IPS-20b (cell line): ENCODE measurements around the gene SAMD4A.

Experiments used
- H3K27ac ChIP-seq: one replicate; pipeline ENCODE4 v1.5.1; 2013; ENCODE audit warnings: low read length
- H3K27me3 ChIP-seq: 2 replicates; pipeline ENCODE4 v1.6.1; 2013; ENCODE audit warnings: mild to moderate bottlenecking, low read length, inconsistent platforms; ENCODE audit not compliant: insufficient read depth
- H3K36me3 ChIP-seq: 2 replicates; pipeline ENCODE4 v1.6.1; 2013; ENCODE audit warnings: low read depth, mild to moderate bottlenecking, inconsistent platforms, low read length, moderate library complexity; ENCODE audit not compliant: insufficient read depth
- H3K4me1 ChIP-seq: 2 replicates; pipeline ENCODE4 v1.6.1; 2013; ENCODE audit warnings: mild to moderate bottlenecking, control low read depth, inconsistent platforms, low read length, moderate library complexity; ENCODE audit not compliant: insufficient read depth
- H3K4me3 ChIP-seq: 2 replicates; pipeline ENCODE4 v1.5.1; 2013; ENCODE audit warnings: mild to moderate bottlenecking, low read length, inconsistent platforms
- H3K9ac ChIP-seq: 2 replicates; pipeline ENCODE4 v1.6.1; 2013; ENCODE audit warnings: low read depth, mild to moderate bottlenecking, inconsistent platforms, low read length, moderate library complexity
- H3K9me3 ChIP-seq: 2 replicates; pipeline ENCODE4 v1.6.1; 2013; ENCODE audit warnings: mild to moderate bottlenecking, low read depth, low read length, inconsistent platforms; ENCODE audit not compliant: insufficient read depth

Gene SAMD4A

DNA sequence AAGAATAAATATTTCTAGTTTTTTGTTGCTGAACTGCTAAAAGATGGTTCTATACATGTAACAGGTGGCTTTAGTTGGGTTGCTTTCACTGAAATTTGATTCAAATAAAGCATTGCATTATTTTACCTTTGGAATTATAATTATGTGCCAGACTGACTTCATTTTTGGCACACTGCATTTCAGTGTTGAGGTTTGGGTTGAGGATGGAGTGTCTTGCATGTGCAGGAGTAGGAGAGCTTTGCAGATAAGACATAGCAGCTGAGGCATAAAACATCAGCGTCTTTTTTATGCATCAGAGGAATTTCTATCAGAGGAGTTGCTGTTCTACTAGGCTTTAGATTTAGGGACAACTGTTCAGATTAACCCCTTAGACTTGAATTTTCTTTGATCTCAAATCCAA lies 17.2 kb downstream of the SAMD4A start:
- H3K27ac ChIP-seq: no peak overlapping the region
- no peaks in the 10 kb centered on the region for H3K27me3 ChIP-seq
- H3K9me3 ChIP-seq: no peaks in the 10 kb centered on the region
- no peaks in the 10 kb centered on the region for H3K36me3 ChIP-seq
- no peak overlapping the region for H3K4me3 ChIP-seq
- H3K9ac ChIP-seq: no peak overlapping the region
- no peaks in the 10 kb centered on the region for H3K4me1 ChIP-seq

DNA sequence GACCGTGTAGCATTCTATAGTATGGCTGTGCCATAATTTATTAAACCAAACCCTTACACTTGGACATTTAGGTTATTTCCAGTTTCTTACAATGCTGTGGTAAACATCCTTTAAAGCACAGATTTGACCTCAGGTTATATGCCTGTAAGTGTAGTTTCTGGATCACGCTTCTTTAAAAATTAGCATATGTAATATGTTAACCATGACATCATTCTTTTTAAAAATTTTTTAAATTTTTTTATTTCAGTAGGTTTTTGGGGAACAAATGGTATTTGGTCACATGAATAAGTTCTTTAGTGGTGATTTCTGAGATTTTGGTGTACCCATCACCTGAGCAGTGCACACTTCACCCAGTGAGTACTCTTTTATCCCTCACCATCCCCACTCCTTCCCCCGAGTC lies 18.3 kb downstream of the SAMD4A start:
- Histone ChIP-seq H3K4me1 (no peaks in the 10 kb centered on the region), H3K27ac (no peak overlapping the region), H3K36me3 (no peaks in the 10 kb centered on the region), H3K9me3 (no peaks in the 10 kb centered on the region), H3K9ac (no peak overlapping the region), H3K4me3 (no peak overlapping the region), H3K27me3 (no peaks in the 10 kb centered on the region)

DNA sequence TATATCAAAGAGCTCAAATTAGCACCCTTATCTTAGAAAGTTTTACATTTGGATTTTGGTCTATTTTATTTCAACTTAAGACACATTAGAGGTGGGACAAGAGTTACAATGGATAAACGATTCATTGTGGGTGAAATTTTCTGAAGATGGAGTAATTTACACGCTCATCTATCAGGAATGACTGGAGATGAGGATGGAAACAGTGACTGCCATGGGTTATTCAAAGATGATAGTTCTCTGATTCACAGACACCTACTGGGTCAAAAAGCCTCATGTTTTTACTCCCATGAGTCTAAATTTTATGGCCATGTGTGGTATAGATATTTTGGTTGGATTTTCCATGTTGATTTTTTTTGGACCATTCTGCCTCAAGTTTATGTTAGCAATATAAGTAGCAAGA lies 22.1 kb downstream of the SAMD4A start:
- Histone ChIP-seq H3K4me1 (0 out of 2 replicates have a peak, but pooled peaks cover 3% of the 10 kb centered on the region), H3K9ac (no peak overlapping the region), H3K9me3 (no peaks in the 10 kb centered on the region), H3K4me3 (no peak overlapping the region), H3K36me3 (no peaks in the 10 kb centered on the region), H3K27ac (no peak overlapping the region), H3K27me3 (no peaks in the 10 kb centered on the region)

DNA sequence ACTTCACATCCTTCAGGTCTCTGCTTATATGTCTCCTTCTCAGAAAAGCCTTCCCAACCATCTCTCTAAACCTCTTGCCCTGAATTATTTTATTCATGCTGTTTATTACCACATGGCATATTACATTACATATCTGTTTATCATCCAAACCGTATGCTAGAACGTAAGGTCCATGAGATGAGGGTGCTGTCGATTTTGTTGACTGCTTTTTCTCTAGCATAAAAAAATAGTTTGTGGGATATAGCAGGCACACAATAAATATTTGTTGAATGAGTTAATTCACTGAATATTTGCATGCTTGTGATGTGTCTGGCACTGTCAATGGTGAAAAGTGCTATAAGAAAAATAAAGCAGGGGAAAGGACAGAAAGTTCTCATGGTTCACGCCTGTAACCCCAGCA lies 22.9 kb downstream of the SAMD4A start:
- H3K9me3 ChIP-seq: no peaks in the 10 kb centered on the region
- no peaks in the 10 kb centered on the region for H3K27me3 ChIP-seq
- 0 out of 2 replicates have a peak, but pooled peaks cover 3% of the 10 kb centered on the region for H3K4me1 ChIP-seq
- H3K36me3 ChIP-seq: no peaks in the 10 kb centered on the region
- no peak overlapping the region for H3K4me3 ChIP-seq
- no peak overlapping the region for H3K9ac ChIP-seq
- no peak overlapping the region for H3K27ac ChIP-seq

DNA sequence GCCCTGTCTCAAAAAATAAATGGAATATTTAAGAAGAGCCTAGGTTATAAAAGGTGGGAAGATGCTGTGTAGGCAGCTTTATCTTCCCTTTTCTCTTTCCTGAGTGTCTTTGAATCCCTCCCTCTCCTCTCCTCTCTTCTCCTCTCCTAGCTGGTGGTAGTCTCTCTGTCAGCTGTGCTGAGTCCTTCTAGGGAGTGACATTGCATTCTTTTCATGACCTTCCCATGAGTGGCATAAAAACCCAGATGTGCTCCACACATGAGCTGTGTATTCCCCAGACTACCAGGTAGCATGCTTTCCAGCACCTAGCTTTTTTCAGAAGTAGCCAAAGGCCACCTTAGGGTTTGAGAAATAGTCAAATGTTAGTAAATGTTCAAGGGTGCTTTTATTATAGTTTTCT lies 23.6 kb downstream of the SAMD4A start:
- Histone ChIP-seq H3K27me3 (no peaks in the 10 kb centered on the region), H3K4me1 (0 out of 2 replicates have a peak, but pooled peaks cover 3% of the 10 kb centered on the region), H3K27ac (no peak overlapping the region), H3K4me3 (no peak overlapping the region), H3K9ac (no peak overlapping the region), H3K9me3 (no peaks in the 10 kb centered on the region), H3K36me3 (no peaks in the 10 kb centered on the region)

DNA sequence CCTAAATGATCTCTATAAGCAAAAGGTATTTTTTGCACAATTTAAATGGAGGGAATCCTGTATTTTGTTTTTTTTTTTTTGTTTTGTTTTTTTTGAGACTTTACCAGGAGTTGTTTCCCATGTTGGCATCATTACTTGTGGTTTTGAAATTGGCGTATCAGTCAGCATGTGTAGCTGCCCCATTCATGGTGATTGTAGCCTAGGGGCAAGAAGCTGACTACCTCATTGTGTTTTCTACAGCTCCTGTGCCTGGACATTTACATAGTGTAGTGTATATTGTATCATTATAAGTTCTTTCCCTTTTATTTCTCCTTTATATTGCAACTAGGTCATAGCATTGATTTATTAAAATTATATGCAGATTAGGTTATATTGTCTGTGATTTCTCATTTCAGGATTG lies 24.5 kb downstream of the SAMD4A start:
- Histone ChIP-seq H3K9ac (no peak overlapping the region), H3K27ac (no peak overlapping the region), H3K27me3 (no peaks in the 10 kb centered on the region), H3K9me3 (no peaks in the 10 kb centered on the region), H3K36me3 (no peaks in the 10 kb centered on the region), H3K4me3 (no peak overlapping the region), H3K4me1 (0 out of 2 replicates have a peak, but pooled peaks cover 3% of the 10 kb centered on the region)

DNA sequence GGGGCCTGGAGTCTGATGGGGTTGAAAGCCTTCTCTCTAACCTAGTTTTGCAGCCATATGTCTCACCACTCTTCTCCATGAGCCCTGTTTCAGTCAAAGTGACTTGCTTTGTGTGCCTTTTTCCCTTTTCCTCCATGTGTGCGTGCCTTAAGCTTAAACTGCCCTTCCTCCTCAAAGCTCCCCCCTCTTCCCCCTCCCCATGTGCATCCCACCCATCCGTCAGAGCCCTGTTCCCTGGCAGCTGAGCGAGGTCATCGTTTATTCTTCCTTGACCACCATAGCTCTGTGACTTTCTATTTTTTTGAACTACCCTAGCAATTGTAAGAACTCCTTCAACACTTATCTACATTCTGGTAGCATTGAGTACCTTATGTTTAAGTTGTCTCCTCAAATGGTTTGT lies 24.9 kb downstream of the SAMD4A start:
- Histone ChIP-seq H3K36me3 (no peaks in the 10 kb centered on the region), H3K27me3 (no peaks in the 10 kb centered on the region), H3K4me3 (no peak overlapping the region), H3K9ac (no peak overlapping the region), H3K27ac (no peak overlapping the region), H3K9me3 (no peaks in the 10 kb centered on the region), H3K4me1 (0 out of 2 replicates have a peak, but pooled peaks cover 3% of the 10 kb centered on the region)

DNA sequence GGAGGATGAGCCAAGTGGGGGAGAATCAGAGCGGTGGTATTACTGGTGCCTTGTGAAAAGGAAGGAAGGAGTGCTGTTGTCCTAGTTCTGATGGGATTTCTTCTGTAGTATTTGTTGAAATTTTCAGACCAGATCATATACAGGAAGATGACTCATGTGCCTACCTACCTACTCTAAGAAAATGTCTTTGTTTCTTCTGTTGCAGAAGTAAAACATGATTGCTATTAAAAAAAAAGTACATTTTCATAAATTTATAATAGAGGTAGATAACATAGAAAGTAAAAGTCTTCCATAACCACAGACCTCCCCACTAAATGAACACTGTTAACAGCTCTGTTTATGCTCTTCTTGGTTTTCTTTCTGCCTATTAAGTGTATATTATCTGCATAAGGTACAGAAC lies 26.9 kb downstream of the SAMD4A start:
- Histone ChIP-seq H3K4me1 (0 out of 2 replicates have a peak, but pooled peaks cover 3% of the 10 kb centered on the region), H3K27me3 (no peaks in the 10 kb centered on the region), H3K9me3 (no peaks in the 10 kb centered on the region), H3K36me3 (no peaks in the 10 kb centered on the region), H3K27ac (no peak overlapping the region), H3K4me3 (no peak overlapping the region), H3K9ac (no peak overlapping the region)

DNA sequence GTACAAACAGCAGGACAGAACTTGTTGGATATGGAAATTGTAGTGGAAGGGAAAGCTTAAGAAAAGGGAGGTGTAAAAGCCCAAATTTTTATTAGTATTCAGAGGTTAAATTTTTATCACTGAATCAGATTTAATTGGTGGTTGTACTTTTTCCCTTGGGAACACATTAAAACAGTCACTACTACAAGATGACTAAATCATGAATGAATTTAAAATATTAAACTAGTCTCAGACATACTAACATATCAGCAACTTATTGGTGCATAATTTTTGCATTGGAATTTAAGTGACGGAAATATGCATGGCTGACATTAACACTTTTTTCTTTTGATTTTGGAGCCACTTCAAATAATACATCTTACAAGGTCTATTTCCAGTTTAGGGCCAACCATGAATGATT lies 27.6 kb downstream of the SAMD4A start:
- no peaks in the 10 kb centered on the region for H3K36me3 ChIP-seq
- no peaks in the 10 kb centered on the region for H3K27me3 ChIP-seq
- H3K4me1 ChIP-seq: 0 out of 2 replicates have a peak, but pooled peaks cover 3% of the 10 kb centered on the region
- no peak overlapping the region for H3K9ac ChIP-seq
- H3K4me3 ChIP-seq: no peak overlapping the region
- no peaks in the 10 kb centered on the region for H3K9me3 ChIP-seq
- no peak overlapping the region for H3K27ac ChIP-seq

DNA sequence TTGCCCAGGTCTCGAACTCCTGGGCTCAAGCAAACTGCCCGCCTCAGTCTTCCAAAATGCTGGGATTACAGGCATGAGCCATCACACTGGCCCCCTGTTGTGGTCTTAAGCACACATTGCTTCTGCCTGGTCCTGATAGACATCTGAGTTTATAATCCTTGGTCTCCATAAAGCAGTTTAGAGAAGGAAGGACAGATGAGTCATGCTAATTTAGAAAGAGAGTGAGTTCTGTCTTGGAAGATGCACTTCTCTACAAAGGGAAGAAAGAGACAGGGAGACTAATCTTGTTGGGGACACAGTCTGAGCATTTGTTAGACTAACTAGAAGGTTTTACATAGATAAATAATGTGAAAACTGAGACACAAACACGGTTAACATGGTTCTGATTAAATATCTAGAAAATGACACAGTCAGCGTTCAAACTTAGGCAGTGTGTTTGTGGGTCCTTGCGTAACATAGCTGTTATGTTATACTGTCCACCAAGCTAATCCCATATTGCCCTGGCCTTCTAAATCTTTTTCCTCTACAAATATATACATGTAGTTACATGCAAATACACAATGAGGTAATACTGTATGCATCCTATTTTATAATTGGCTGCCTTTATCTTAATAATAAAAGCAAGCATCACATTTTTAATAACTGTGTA lies 31.0 kb downstream of the SAMD4A start:
- Histone ChIP-seq H3K4me3 (no peak overlapping the region), H3K9me3 (no peaks in the 10 kb centered on the region), H3K4me1 (0 out of 2 replicates have a peak, but pooled peaks cover 3% of the 10 kb centered on the region), H3K27ac (no peak overlapping the region), H3K9ac (no peak overlapping the region), H3K27me3 (no peaks in the 10 kb centered on the region), H3K36me3 (no peaks in the 10 kb centered on the region)

DNA sequence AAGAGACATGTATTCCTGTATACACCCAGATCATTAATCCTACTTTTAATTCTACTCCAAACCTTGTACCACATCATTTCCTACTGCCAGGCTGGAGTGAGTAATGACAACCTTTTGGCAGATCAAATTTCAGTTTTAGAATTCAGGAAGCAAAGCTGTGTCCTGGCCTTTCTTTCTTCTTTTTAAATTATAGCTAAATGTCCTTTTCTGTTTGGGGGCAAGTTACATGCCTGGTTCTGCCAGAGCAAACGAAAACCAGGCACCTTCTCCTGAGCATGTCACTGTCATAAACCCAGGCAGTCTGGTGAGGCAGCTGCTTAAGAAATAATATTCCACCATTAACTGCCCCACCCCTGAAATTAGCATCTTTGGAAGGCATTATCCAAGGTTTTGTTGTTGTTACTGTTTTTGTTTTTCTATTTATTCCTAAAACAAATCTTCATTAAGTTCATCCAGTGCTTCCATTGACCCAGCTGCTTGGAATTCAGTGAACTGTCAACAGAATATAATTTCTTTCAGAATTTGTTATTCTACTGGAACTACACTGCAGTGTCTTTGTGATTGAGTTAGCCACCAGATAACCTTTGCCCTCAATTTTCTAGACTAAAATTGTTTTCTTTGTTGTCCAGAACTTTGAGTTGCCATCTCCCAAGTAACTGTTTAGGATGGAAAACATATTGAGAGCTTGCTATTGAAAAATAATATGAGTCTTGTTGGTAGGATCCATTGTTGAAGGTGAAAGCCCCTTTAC lies 33.2 kb downstream of the SAMD4A start:
- Histone ChIP-seq H3K4me1 (no peaks in the 10 kb centered on the region), H3K27ac (no peak overlapping the region)

DNA sequence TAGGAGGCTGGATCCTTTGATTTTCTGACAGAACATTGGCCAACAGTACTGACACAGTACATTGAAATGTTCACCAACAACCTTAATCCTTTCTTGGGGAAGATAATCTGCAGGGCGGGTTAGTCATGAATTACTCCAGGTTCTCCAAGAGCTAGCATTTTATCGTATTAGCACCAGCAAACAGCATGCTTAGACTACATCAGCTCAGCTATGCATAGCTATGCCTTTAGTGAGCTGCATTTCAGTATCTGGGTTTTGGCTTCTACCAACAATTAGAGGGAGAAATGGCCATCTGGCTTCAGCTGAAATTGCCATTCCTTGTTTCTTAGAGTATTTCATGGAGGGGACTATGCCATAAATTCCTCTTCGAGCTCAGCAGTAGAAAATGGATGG lies 33.8 kb downstream of the SAMD4A start:
- Histone ChIP-seq H3K27ac (no peak overlapping the region), H3K9ac (no peak overlapping the region), H3K27me3 (no peaks in the 10 kb centered on the region), H3K4me3 (no peak overlapping the region), H3K4me1 (no peaks in the 10 kb centered on the region), H3K9me3 (no peaks in the 10 kb centered on the region), H3K36me3 (no peaks in the 10 kb centered on the region)

More for the DNA sequence above, 33.2 kb downstream of the SAMD4A start:
- H3K9ac ChIP-seq: no peak overlapping the region
- no peaks in the 10 kb centered on the region for H3K27me3 ChIP-seq
- H3K4me3 ChIP-seq: no peak overlapping the region
- no peaks in the 10 kb centered on the region for H3K36me3 ChIP-seq
- no peaks in the 10 kb centered on the region for H3K9me3 ChIP-seq
